ENCODE results near the gene ANKRD29.
"Not testable (repeated sequence)": the region's sequence is repeated elsewhere in the genome, so short reads cannot be mapped to it uniquely, and the experiment has no call there.

ANKRD29 gene

GRCh38 chr18:23641143-23641720, 21.5 kb downstream of the ANKRD29 start:
- Histone ChIP-seq H3K4me2 (ENCODE audit: low read length) (no peak overlapping the region), H3K9ac (ENCODE audit: low read length) (no peak overlapping the region), H3K4me3 (ENCODE audit: low read depth, low read length, poor library complexity, severe bottlenecking) (no peak overlapping the region), H3K4me1 (ENCODE audit: insufficient read depth, low read length, severe bottlenecking) (no peaks in the 10 kb centered on the region), H3K9me2 (ENCODE audit: low read depth, low read length) (no peaks in the 10 kb centered on the region), H3K36me3 (ENCODE audit: insufficient read depth, low read length) (no peaks in the 10 kb centered on the region), H4K20me1 (ENCODE audit: insufficient read depth, low read length) (no peaks in the 10 kb centered on the region), H3K27ac (ENCODE audit: low read depth, low read length, poor library complexity, severe bottlenecking) (no peak overlapping the region), H3F3A (ENCODE audit: insufficient read depth, low read length) (no peaks in the 10 kb centered on the region), H3K9me3 (ENCODE audit: low read length) (peaks cover 2% of the 10 kb centered on the region; the same call in 1 of the 2 replicates), H2AFZ (ENCODE audit: low read length) (no peak overlapping the region), H3K27me3 (ENCODE audit: insufficient read depth, low read length) (no peaks in the 10 kb centered on the region), H3K79me2 (ENCODE audit: insufficient read depth, low read length) (no peaks in the 10 kb centered on the region)
- TF ChIP-seq CTCF (IDR thresholded peaks at IDR 0.05; ENCODE audit: low read length) (no peak), EZH2 (IDR thresholded peaks at IDR 0.05; ENCODE audit: borderline replicate concordance, low read length) (no peak)

GRCh38 chr18:23640052-23640451, 22.7 kb downstream of the ANKRD29 start:
- Histone ChIP-seq H4K20me1 (ENCODE audit: insufficient read depth, low read length) (no peaks in the 10 kb centered on the region), H3K27ac (ENCODE audit: low read depth, low read length, poor library complexity, severe bottlenecking) (no peak overlapping the region), H3K4me1 (ENCODE audit: insufficient read depth, low read length, severe bottlenecking) (no peaks in the 10 kb centered on the region), H3K9me3 (ENCODE audit: low read length) (peaks cover 2% of the 10 kb centered on the region; the same call in 1 of the 2 replicates), H3K4me2 (ENCODE audit: low read length) (no peak overlapping the region), H3K79me2 (ENCODE audit: insufficient read depth, low read length) (no peaks in the 10 kb centered on the region), H3K36me3 (ENCODE audit: insufficient read depth, low read length) (no peaks in the 10 kb centered on the region), H3K9me2 (ENCODE audit: low read depth, low read length) (no peaks in the 10 kb centered on the region), H2AFZ (ENCODE audit: low read length) (no peak overlapping the region), H3K9ac (ENCODE audit: low read length) (no peak overlapping the region), H3K4me3 (ENCODE audit: low read depth, low read length, poor library complexity, severe bottlenecking) (no peak overlapping the region), H3F3A (ENCODE audit: insufficient read depth, low read length) (no peaks in the 10 kb centered on the region), H3K27me3 (ENCODE audit: insufficient read depth, low read length) (no peaks in the 10 kb centered on the region)
- TF ChIP-seq CTCF (IDR thresholded peaks at IDR 0.05; ENCODE audit: low read length) (no peak), EZH2 (IDR thresholded peaks at IDR 0.05; ENCODE audit: borderline replicate concordance, low read length) (no peak)

DNA sequence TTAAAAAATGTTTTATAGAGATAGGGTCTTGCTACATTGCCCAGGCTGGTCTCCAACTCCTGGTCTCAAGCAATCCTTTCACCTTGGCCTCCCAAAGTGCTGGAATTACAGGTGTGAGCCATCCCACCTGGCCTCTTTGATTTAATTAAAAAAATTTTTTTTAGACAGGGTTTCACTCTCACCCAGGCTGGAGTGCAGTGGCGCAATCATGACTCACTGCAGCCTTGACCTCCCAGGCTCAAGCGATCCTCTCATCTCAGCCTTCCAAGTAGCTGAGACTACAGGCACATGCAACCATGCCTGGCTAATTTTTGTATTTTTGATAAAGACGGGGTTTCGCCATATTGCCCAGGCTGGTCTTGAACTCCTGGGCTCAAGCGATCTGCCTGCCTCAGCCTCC, 26.3 kb downstream of the ANKRD29 start:
- not testable (repeated sequence) for H3K4me3 ChIP-seq (ENCODE audit: low read depth, low read length, poor library complexity, severe bottlenecking); H3K9me3 ChIP-seq (ENCODE audit: low read length); H3K27me3 ChIP-seq (ENCODE audit: insufficient read depth, low read length); H3K4me2 ChIP-seq (ENCODE audit: low read length); H3K36me3 ChIP-seq (ENCODE audit: insufficient read depth, low read length); H3F3A ChIP-seq (ENCODE audit: insufficient read depth, low read length); H3K9ac ChIP-seq (ENCODE audit: low read length); H3K4me1 ChIP-seq (ENCODE audit: insufficient read depth, low read length, severe bottlenecking); H3K79me2 ChIP-seq (ENCODE audit: insufficient read depth, low read length); H4K20me1 ChIP-seq (ENCODE audit: insufficient read depth, low read length); H3K27ac ChIP-seq (ENCODE audit: low read depth, low read length, poor library complexity, severe bottlenecking); H2AFZ ChIP-seq (ENCODE audit: low read length); H3K9me2 ChIP-seq (ENCODE audit: low read depth, low read length)

DNA sequence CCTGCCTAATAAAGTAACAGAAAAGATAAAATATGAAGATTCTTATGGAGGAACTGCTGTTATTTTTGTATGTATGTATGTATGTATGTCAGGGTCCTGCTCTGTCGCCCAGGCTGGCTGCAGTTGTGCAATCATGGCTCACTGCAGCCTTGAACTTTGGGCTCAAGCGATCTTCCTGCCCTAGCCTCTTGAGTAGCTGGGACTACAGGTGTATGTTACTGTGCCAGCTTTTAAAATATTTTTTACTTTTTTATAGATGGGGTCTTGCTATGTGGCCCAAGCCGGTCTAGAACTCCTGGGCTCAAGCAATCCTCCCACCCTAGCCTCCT, 26.7 kb downstream of the ANKRD29 start:
- Histone ChIP-seq H3K27me3 (ENCODE audit: insufficient read depth, low read length) (no peaks in the 10 kb centered on the region), H3K4me2 (ENCODE audit: low read length) (no peak overlapping the region), H3K9me2 (ENCODE audit: low read depth, low read length) (no peaks in the 10 kb centered on the region), H3K9ac (ENCODE audit: low read length) (no peak overlapping the region), H3K9me3 (ENCODE audit: low read length) (no peaks in the 10 kb centered on the region), H3K36me3 (ENCODE audit: insufficient read depth, low read length) (no peaks in the 10 kb centered on the region), H3K27ac (ENCODE audit: low read depth, low read length, poor library complexity, severe bottlenecking) (no peak overlapping the region), H3F3A (ENCODE audit: insufficient read depth, low read length) (no peaks in the 10 kb centered on the region), H3K4me3 (ENCODE audit: low read depth, low read length, poor library complexity, severe bottlenecking) (no peak overlapping the region), H2AFZ (ENCODE audit: low read length) (no peak overlapping the region), H4K20me1 (ENCODE audit: insufficient read depth, low read length) (no peaks in the 10 kb centered on the region), H3K4me1 (ENCODE audit: insufficient read depth, low read length, severe bottlenecking) (no peaks in the 10 kb centered on the region), H3K79me2 (ENCODE audit: insufficient read depth, low read length) (no peaks in the 10 kb centered on the region)
- no peak for TF ChIP-seq CTCF (IDR thresholded peaks at IDR 0.05; ENCODE audit: low read length)
- TF ChIP-seq EZH2 (IDR thresholded peaks at IDR 0.05; ENCODE audit: borderline replicate concordance, low read length) = no peak

Data from OCI-LY1 (cell line).